HG02840 (cell line): ENCODE data around the gene FOXP1.
"Not testable (repeated sequence)": the region's sequence is repeated elsewhere in the genome, so short reads cannot be mapped to it uniquely, and the experiment has no call there.

Source experiments
- ATAC-seq: cut with Tn5 transposase; IDR thresholded peaks from one replicate; pipeline ENCODE4 v1.9.1; 2021; ENCODE audit warnings: mild to moderate bottlenecking, moderate library complexity, moderate number of reproducible peaks; ENCODE audit not compliant: unreplicated experiment, low FRiP score

FOXP1 gene

GRCh38 chr3:71355862-71356261 is 227.7 kb downstream of the FOXP1 start:
- no peak for ATAC-seq

GRCh38 chr3:71355037-71355436 is 228.5 kb downstream of the FOXP1 start:
- no peak for ATAC-seq

GRCh38 chr3:71351403-71352149 is 232.0 kb downstream of the FOXP1 start:
- ATAC-seq = no peak

- ATAC-seq = no peak
These were observed 232.5 kb downstream of the FOXP1 start for GRCh38 chr3:71350998-71351397.

GRCh38 chr3:71348831-71349230 is 234.7 kb downstream of the FOXP1 start:
- no peak for ATAC-seq

- no peak for ATAC-seq
These were observed 235.4 kb downstream of the FOXP1 start for GRCh38 chr3:71348001-71348632.

GRCh38 chr3:71346061-71346460 is 237.5 kb downstream of the FOXP1 start:
- ATAC-seq = no peak

GRCh38 chr3:71345429-71346040 is 238.0 kb downstream of the FOXP1 start:
- ATAC-seq = no peak

- ATAC-seq = no peak
These were observed 241.8 kb downstream of the FOXP1 start for GRCh38 chr3:71341721-71342120.

GRCh38 chr3:71339049-71339448 is 244.5 kb downstream of the FOXP1 start:
- ATAC-seq = no peak

GRCh38 chr3:71332813-71333212 is 250.7 kb downstream of the FOXP1 start:
- no peak for ATAC-seq

GRCh38 chr3:71330909-71331308 is 252.6 kb downstream of the FOXP1 start:
- no peak for ATAC-seq

- no peak for ATAC-seq
These were observed 253.0 kb downstream of the FOXP1 start for GRCh38 chr3:71330505-71330904.

GRCh38 chr3:71329817-71330216 is 253.7 kb downstream of the FOXP1 start:
- no peak for ATAC-seq

- no peak for ATAC-seq
These were observed 254.6 kb downstream of the FOXP1 start for GRCh38 chr3:71328926-71329325.

- no peak for ATAC-seq
These were observed 255.6 kb downstream of the FOXP1 start for GRCh38 chr3:71327936-71328335.

- ATAC-seq = no peak
These were observed 257.8 kb downstream of the FOXP1 start for GRCh38 chr3:71325715-71326114.

GRCh38 chr3:71324224-71324623 is 259.3 kb downstream of the FOXP1 start:
- ATAC-seq = not testable (repeated sequence)

GRCh38 chr3:71323558-71323957 is 260.0 kb downstream of the FOXP1 start:
- ATAC-seq = no peak

- ATAC-seq = no peak
These were observed 261.4 kb downstream of the FOXP1 start for GRCh38 chr3:71322154-71322553.

GRCh38 chr3:71319771-71320170 is 263.8 kb downstream of the FOXP1 start:
- no peak for ATAC-seq

GRCh38 chr3:71318458-71318827 is 265.1 kb downstream of the FOXP1 start:
- ATAC-seq = no peak
